ENCODE measurements around the gene SLC25A40. TPM values are rescaled to one million over a fixed set of nuclear protein-coding genes. Genes with fewer than 3 reads are reported as not detected.

Gene SLC25A40
- total RNA-seq, 2 experiments from 2014 or later = 54.1 to 59.5 TPM

- no peak overlapping the region for H3K27ac Mint-ChIP-seq
- H3K36me3 Mint-ChIP-seq (ENCODE audit: low read depth) = no peaks in the 10 kb centered on the region
- H3K9me3 Mint-ChIP-seq = no peaks in the 10 kb centered on the region
- peaks cover 24% of the 10 kb centered on the region for H3K27me3 Mint-ChIP-seq
- no peak for DNase-seq
- H3K4me3 Mint-ChIP-seq = no peak overlapping the region
- H3K4me1 Mint-ChIP-seq = no peaks in the 10 kb centered on the region
- CTCF ChIA-PET = interaction anchor here (1.0 to 2.2 kb wide), 4 partner anchors 10 to 314 kb away, joined by 4 to 13 read pairs (median 6); no protein-coding TSS in a partner anchor
- POLR2A ChIA-PET = no interaction called here
These were observed 78.3 kb downstream of the SLC25A40 start for GRCh38 chr7:87797798-87798403.

DNA sequence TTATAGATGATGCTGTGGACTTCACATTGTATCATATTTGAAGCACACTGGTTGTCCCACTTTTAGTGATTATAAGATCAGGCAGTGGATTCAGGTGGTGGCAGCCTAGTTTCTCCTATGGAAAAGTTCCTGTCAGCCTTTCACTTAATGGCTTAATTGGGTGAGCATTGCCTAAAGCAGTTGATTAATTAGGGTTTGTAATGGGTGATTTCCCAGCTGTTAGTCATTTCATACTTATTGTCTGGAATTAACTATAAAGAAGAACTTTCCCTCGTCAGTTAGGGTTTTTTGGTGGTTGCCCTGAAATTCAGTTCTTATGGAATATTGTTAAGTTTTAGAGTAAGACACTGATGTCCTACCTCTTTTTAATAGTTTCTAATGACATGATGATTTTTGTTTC lies 78.8 kb downstream of the SLC25A40 start:
- ChIA-PET POLR2A (no interaction called here), CTCF (interaction anchor here (1.0 to 2.2 kb wide), 4 partner anchors 10 to 315 kb away, joined by 4 to 13 read pairs (median 6); no protein-coding TSS in a partner anchor)

GRCh38 chr7:87785368-87785995 lies 90.7 kb downstream of the SLC25A40 start:
- Mint-ChIP-seq H3K9me3 (no peaks in the 10 kb centered on the region), H3K27me3 (peaks cover under 1% of the 10 kb centered on the region), H3K4me1 (no peaks in the 10 kb centered on the region), H3K27ac (no peak overlapping the region), H3K36me3 (ENCODE audit: low read depth) (no peaks in the 10 kb centered on the region), H3K4me3 (no peak overlapping the region)
- CTCF ChIA-PET = interaction anchor here (0.8 to 1.5 kb wide), 2 partner anchors 12 to 101 kb away, joined by 4 read pairs; no protein-coding TSS in a partner anchor
- DNase-seq = no peak
- POLR2A ChIA-PET = no interaction called here

More for the DNA sequence above, 78.8 kb downstream of the SLC25A40 start:
- Mint-ChIP-seq H3K9me3 (no peaks in the 10 kb centered on the region), H3K27ac (no peak overlapping the region), H3K4me3 (no peak overlapping the region), H3K36me3 (ENCODE audit: low read depth) (no peaks in the 10 kb centered on the region), H3K4me1 (no peaks in the 10 kb centered on the region), H3K27me3 (peaks cover 29% of the 10 kb centered on the region)
- DNase-seq = no peak

DNA sequence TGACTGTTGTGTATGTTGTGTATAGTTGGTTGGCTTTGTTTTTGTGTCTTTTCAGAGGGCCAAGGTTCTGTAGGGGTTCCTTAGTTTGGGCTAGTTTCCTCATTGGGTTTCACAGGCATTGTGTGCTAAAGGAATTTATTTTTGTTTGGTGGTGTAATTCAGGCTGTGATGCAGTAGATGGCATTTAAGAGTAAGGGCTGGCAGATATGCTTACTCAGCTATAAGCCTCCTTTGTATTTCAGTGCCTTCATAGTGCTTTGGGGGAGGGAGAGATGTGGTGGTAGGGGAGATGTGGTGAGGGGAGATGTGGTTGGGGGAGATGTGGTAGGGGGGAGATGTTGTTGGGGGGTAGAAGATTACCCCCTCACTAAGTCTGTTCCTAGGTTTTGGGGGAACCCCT lies 91.7 kb downstream of the SLC25A40 start:
- H3K36me3 Mint-ChIP-seq (ENCODE audit: low read depth) = no peaks in the 10 kb centered on the region

More for the DNA sequence above, 91.7 kb downstream of the SLC25A40 start:
- DNase-seq = no peak
- no peaks in the 10 kb centered on the region for H3K4me1 Mint-ChIP-seq
- CTCF ChIA-PET = interaction anchor here (1.5 kb wide), 1 partner anchor 13 kb away, joined by 4 read pairs; no protein-coding TSS in a partner anchor
- H3K27me3 Mint-ChIP-seq = no peaks in the 10 kb centered on the region
- H3K27ac Mint-ChIP-seq = no peak overlapping the region
- POLR2A ChIA-PET = no interaction called here
- no peak overlapping the region for H3K4me3 Mint-ChIP-seq
- H3K9me3 Mint-ChIP-seq = no peaks in the 10 kb centered on the region

Other genes starting within 250 kb of the SLC25A40 start
- under 1 TPM; 0.10 to 0.20 TPM for gene RUNDC3B, start 248.0 kb downstream of the SLC25A40 start, total RNA-seq
- 10 to 100 TPM; 71.3 to 77.2 TPM for gene DBF4, start 133 bp upstream of the SLC25A40 start, total RNA-seq
- gene ADAM22, start 57.9 kb upstream of the SLC25A40 start, total RNA-seq = 1 to 10 TPM; 1.1 to 1.5 TPM